GM12878 (cell line): Measurements from ENCODE around the gene CCNG1. TPM values are rescaled to one million over a fixed set of nuclear protein-coding genes. Genes with fewer than 3 reads are reported as not detected.

Experiments used
- ATAC-seq: fragments of 200-7000 bp; cut with Tn5 transposase; 3 replicates; pipeline ENCODE4 v1.9.1; 2020; ENCODE audit warnings: mild to moderate bottlenecking, moderate library complexity
- BruUV-seq: library from RNA; stranded (reverse); fragments of 400-500 nt; replicated peaks from 2 replicates; lab custom pipeline; 2021; lab: Mats Ljungman, UMichigan
- CTCF ChIA-PET: fragments of 300-600 bp; sonication (Branson Sonifier 250); formaldehyde crosslinking; extraction: SDS; loops from one replicate; lab custom pipeline; 2021; ENCODE audit warnings: inconsistent platforms; lab: Yijun Ruan, JAX
- POLR2A ChIA-PET: fragments of 350-600 bp; formaldehyde crosslinking; extraction: SDS; loops from one replicate; lab custom pipeline; 2021; ENCODE audit warnings: inconsistent platforms; lab: Charles Lee
- RAD21 ChIA-PET: fragments of 300-600 bp; sonication (Branson Sonifier 250); formaldehyde crosslinking; loops from one replicate; lab custom pipeline; 2023; ENCODE audit warnings: antibody characterized with exemption; ENCODE audit not compliant: unreplicated experiment; lab: Charles Lee
- SMC1A ChIA-PET: fragments of 300-600 bp; sonication (Branson Sonifier 250); formaldehyde crosslinking; loops from one replicate; lab custom pipeline; 2023; ENCODE audit not compliant: unreplicated experiment, uncharacterized antibody; lab: Charles Lee
- DNase-seq: peaks from one replicate; pipeline ENCODE4 v3.0.0-alpha.2; 2011; ENCODE audit warnings: low read depth, low spot score
- FAIRE-seq: peaks from 3 replicates; lab custom pipeline; 2011; peaks lifted over from hg19 to GRCh38; lab: Jason Lieb, UNC
- H2AFZ ChIP-seq: 2 replicates; pipeline ENCODE4 v1.6.0; 2011; ENCODE audit warnings: low read depth, low read length, control low read depth; ENCODE audit not compliant: control insufficient read depth
- H3K27ac ChIP-seq: 2 replicates; pipeline ENCODE4 v1.5.1; 2011; ENCODE audit warnings: control low read depth; ENCODE audit not compliant: control insufficient read depth, insufficient read depth
- H3K27me3 ChIP-seq, 2 experiments: replicated peaks in 1 of 2; 2 replicates each; pipeline versions ENCODE4 v1.6.0 to v1.6.1; 2011; ENCODE audit warnings: low read length in 1 of 2; ENCODE audit not compliant: control insufficient read depth in 2 of 2, insufficient read depth in 2 of 2
- H3K36me3 ChIP-seq, 2 experiments: 2 replicates each; pipeline ENCODE4 v1.5.1; 2011; ENCODE audit warnings: low read length in 1 of 2; ENCODE audit not compliant: control insufficient read depth in 2 of 2, insufficient read depth in 2 of 2
- H3K4me1 ChIP-seq: 2 replicates; pipeline ENCODE4 v1.6.1; 2011; ENCODE audit warnings: mild to moderate bottlenecking, low read length, moderate library complexity, mixed read lengths; ENCODE audit not compliant: control insufficient read depth, insufficient read depth
- H3K4me2 ChIP-seq: 2 replicates; pipeline ENCODE4 v1.6.0; 2011; ENCODE audit warnings: control low read depth; ENCODE audit not compliant: control insufficient read depth, insufficient read depth
- H3K4me3 ChIP-seq: fragments of 200-600 bp; sonication (generic); 2 replicates; pipeline ENCODE4 v1.5.1; 2016
- H3K79me2 ChIP-seq: 2 replicates; pipeline ENCODE4 v1.6.0; 2011; ENCODE audit warnings: low read length; ENCODE audit not compliant: control insufficient read depth, insufficient read depth
- H3K9ac ChIP-seq: 2 replicates; pipeline ENCODE4 v1.8.0; 2011; ENCODE audit warnings: low read length, control low read depth, mixed read lengths; ENCODE audit not compliant: control insufficient read depth, insufficient read depth
- H3K9me3 ChIP-seq: replicated peaks from 3 replicates; pipeline ENCODE4 v1.5.1; 2011; ENCODE audit warnings: mild to moderate bottlenecking, low read length; ENCODE audit not compliant: control insufficient read depth, insufficient read depth
- H4K20me1 ChIP-seq: 2 replicates; pipeline ENCODE4 v1.6.0; 2011; ENCODE audit not compliant: control insufficient read depth, insufficient read depth
- CEBPB ChIP-seq, 2 experiments: fragments of 150-350 bp in 1 of 2; IDR thresholded peaks; 2 replicates each; pipeline ENCODE4 v1.6.1; 2012 to 2014; ENCODE audit warnings: low read depth in 2 of 2, low read length in 2 of 2, borderline replicate concordance in 1 of 2, inconsistent platforms in 1 of 2
- E2F4 ChIP-seq: IDR thresholded peaks from 2 replicates; pipeline ENCODE4 v1.6.1; 2012; ENCODE audit warnings: low read depth, low read length, improper control_type of control experiment
- EED ChIP-seq: sonication (generic); IDR thresholded peaks from 2 replicates; pipeline ENCODE4 v1.6.1; 2016; ENCODE audit warnings: antibody characterized with exemption, low read depth
- IRF4 ChIP-seq: IDR thresholded peaks from 2 replicates; pipeline ENCODE4 v1.6.1; 2011; ENCODE audit warnings: low read depth, low read length
- JUNB ChIP-seq: IDR thresholded peaks from 2 replicates; pipeline ENCODE4 v1.6.1; 2016; ENCODE audit warnings: antibody characterized with exemption, mild to moderate bottlenecking
- MXI1 ChIP-seq: fragments of 150-350 bp; IDR thresholded peaks from 2 replicates; pipeline ENCODE4 v1.6.1; 2011; ENCODE audit warnings: low read depth, mild to moderate bottlenecking, inconsistent platforms, low read length, improper control_type of control experiment
- SMC3 ChIP-seq: IDR thresholded peaks from 2 replicates; pipeline ENCODE4 v1.6.1; 2011; ENCODE audit warnings: low read length, improper control_type of control experiment, borderline replicate concordance
- TAF1 ChIP-seq: IDR thresholded peaks from 2 replicates; pipeline ENCODE4 v1.6.1; 2011; ENCODE audit warnings: mild to moderate bottlenecking, low read depth, low read length, borderline replicate concordance
- ZBED1 ChIP-seq: IDR thresholded peaks from 2 replicates; pipeline ENCODE4 v1.6.1; 2016; ENCODE audit warnings: borderline replicate concordance
- ZNF24 ChIP-seq: fragments of 450-650 bp; IDR thresholded peaks from 2 replicates; pipeline ENCODE4 v1.6.1; 2017; ENCODE audit warnings: antibody characterized with exemption, mild to moderate bottlenecking
- ZNF687 ChIP-seq: fragments of 450-650 bp; IDR thresholded peaks from 2 replicates; pipeline ENCODE4 v1.6.1; 2017; ENCODE audit warnings: mild to moderate bottlenecking, moderate library complexity
- WGBS: methylation state at CpG from one replicate; pipeline ENCODE4 v1.1.6; 2016; ENCODE audit warnings: low lambda C conversion rate; ENCODE audit not compliant: insufficient replicate concordance, insufficient coverage; ENCODE audit errors: missing lambda C conversion rate; 5-methylcytosine and 5-hydroxymethylcytosine counted together
- in situ Hi-C: fragments of 300-500 bp; cut with MboI; formaldehyde crosslinking; loops from 9 replicates; pipeline ENCODE4 v1.14.3; 2018; ENCODE audit warnings: mixed read lengths
- intact Hi-C: fragments of 100-400 bp; cut with micrococcal nuclease; formaldehyde crosslinking; loops from one replicate; pipeline ENCODE4 v1.14.2; 2022; ENCODE audit not compliant: unreplicated experiment
- polyA plus RNA-seq, 11 experiments: library from polyadenylated mRNA; depleted of rRNA in 4 of 11; unstranded in 6 of 11; stranded (reverse) in 5 of 11; fragments of >200 nt; fragmentation: Nextera tagmentation in 4 of 11; fragmentation: Illumina TruSeq in 1 of 11; extraction: Ambion mirVana in 4 of 11; extraction: Trizol in 1 of 11; gene quantifications; 1 replicate in 1 of 11; 2 replicates in 10 of 11; pipeline versions ENCODE4 v1.2.1 to v1.2.3, GENCODE V29; 2011 to 2016; ENCODE audit warnings: inconsistent platforms in 2 of 11, missing spikeins in 2 of 11, low read depth in 1 of 11
- small RNA-seq: library from RNA; depleted of rRNA; stranded (forward); fragments of <200 nt; gene quantifications from one replicate; pipeline ENCODE3, GENCODE V24; 2014
- total RNA-seq, 4 experiments: library from RNA; depleted of rRNA in 3 of 4; stranded (reverse); fragments of >200 nt in 3 of 4; fragmentation: Illumina TruSeq in 1 of 4; extraction: Trizol in 1 of 4; gene quantifications; 2 replicates each; pipeline versions ENCODE4 v1.2.1 to v1.2.3, GENCODE V29; 2013 to 2021

The CCNG1 gene
- total and polyA plus RNA-seq, 10 of the 15 experiments (the other 5 are each of a cell fraction or from before 2014, with no cell fraction given), result 90.1 to 274 (median 200) TPM

GRCh38 chr5:163489745-163490075 lies 52.3 kb downstream of the CCNG1 start:
- ChIA-PET RAD21 (no interaction called here), CTCF (interaction anchor here (2.3 kb wide), 2 partner anchors 13 to 16 kb away, joined by 10 to 14 read pairs; no protein-coding TSS in a partner anchor)
- Histone ChIP-seq H3K9me3 (no peaks in the 10 kb centered on the region), H3K4me3 (no peak overlapping the region), H3K9ac (no peak overlapping the region), H3K27ac (no peak overlapping the region), H3K27me3 (no peaks in the 10 kb centered on the region)
- 95% methylated on average over 3 of the region's 3 CpGs for WGBS
- no peak for TF ChIP-seq ZBED1
- no peak for TF ChIP-seq IRF4
- no peak for TF ChIP-seq EED
- no peak for TF ChIP-seq CEBPB (IDR thresholded peaks at IDR 0.05; ENCODE audit: borderline replicate concordance in 1 of 2, low read depth in 2 of 2, low read length in 2 of 2)
- TF ChIP-seq TAF1, result no peak
- TF ChIP-seq MXI1, result no peak
- TF ChIP-seq ZNF24, result no peak
- no peak for TF ChIP-seq SMC3
- TF ChIP-seq JUNB, result no peak
- no peak for TF ChIP-seq E2F4
- no peak for TF ChIP-seq ZNF687
- TF ChIP-seq, all 136 proteins: peak for 0
- no peaks in the 10 kb centered on the region for H3K79me2 ChIP-seq
- FAIRE-seq, result no peak
- in situ Hi-C loops (no loop called here), intact Hi-C loops (no loop called here)
- no peak for DNase-seq
- H2AFZ ChIP-seq, result no peak overlapping the region
- peaks cover 0 to 2% of the 10 kb centered on the region in 2 experiments; a peak in 3 of 4 replicates for H3K36me3 ChIP-seq
- BruUV-seq, result no TSS peak
- no peak overlapping the region for H3K4me2 ChIP-seq
- H4K20me1 ChIP-seq, result no peaks in the 10 kb centered on the region
- ChIA-PET SMC1A (interaction anchor here (0.6 to 1.8 kb wide), 3 partner anchors 10 to 354 kb away, joined by 3 to 5 read pairs (median 4); no protein-coding TSS in a partner anchor), POLR2A (interaction anchor here (1.2 to 1.3 kb wide), 2 partner anchors 10 to 16 kb away, joined by 3 to 5 read pairs; no protein-coding TSS in a partner anchor)
- no peaks in the 10 kb centered on the region for H3K4me1 ChIP-seq
- ATAC-seq, result no peak

Small RNA genes lying within 50 kb of the gene (small RNA-seq; reads per million reads assigned to genes)
- gene AC008723.1, result not detected

Other genes starting within 250 kb of the CCNG1 start
- gene NUDCD2, start 22.5 kb downstream of the CCNG1 start, total RNA-seq (2014; rRNA removed), result 23.7 and 24.1 TPM in 2 replicates
- gene NUDCD2, start 22.5 kb downstream of the CCNG1 start, total RNA-seq (2014; rRNA removed; fragmentation: Illumina TruSeq; extraction: Trizol), result 20.7 and 25.3 TPM in 2 replicates
- gene NUDCD2, start 22.5 kb downstream of the CCNG1 start, total RNA-seq (2021), result 50.4 and 53.9 TPM in 2 replicates
- gene NUDCD2, start 22.5 kb downstream of the CCNG1 start, polyA plus RNA-seq (2011; rRNA removed), result 25.0 and 50.1 TPM in 2 replicates
- gene NUDCD2, start 22.5 kb downstream of the CCNG1 start, polyA plus RNA-seq (2014; fragmentation: Illumina TruSeq; extraction: Trizol), result 21.8 and 24.0 TPM in 2 replicates
- gene NUDCD2, start 22.5 kb downstream of the CCNG1 start, polyA plus RNA-seq (2014; fragmentation: Nextera tagmentation; extraction: Ambion mirVana), result 10 to 100 TPM in 1 of 2 experiments, 1 to 10 TPM in 1; 9.1 to 18.1 TPM
- 19.5 and 22.5 TPM in 2 replicates for gene NUDCD2, start 22.5 kb downstream of the CCNG1 start, polyA plus RNA-seq (2014; rRNA removed)
- gene NUDCD2, start 22.5 kb downstream of the CCNG1 start, polyA plus RNA-seq (2016; fragmentation: Nextera tagmentation; extraction: Ambion mirVana), result 100 to 1,000 TPM; 114 to 133 TPM
- 55.2 and 75.9 TPM in 2 replicates for gene HMMR, start 23.0 kb downstream of the CCNG1 start, total RNA-seq (2014; rRNA removed)
- 96.7 and 101 TPM in 2 replicates for gene HMMR, start 23.0 kb downstream of the CCNG1 start, total RNA-seq (2014; rRNA removed; fragmentation: Illumina TruSeq; extraction: Trizol)
- 52.6 and 59.3 TPM in 2 replicates for gene HMMR, start 23.0 kb downstream of the CCNG1 start, total RNA-seq (2021)
- gene HMMR, start 23.0 kb downstream of the CCNG1 start, polyA plus RNA-seq (2011; rRNA removed), result 63.9 and 131 TPM in 2 replicates
- gene HMMR, start 23.0 kb downstream of the CCNG1 start, polyA plus RNA-seq (2014; fragmentation: Illumina TruSeq; extraction: Trizol), result 93.0 and 111 TPM in 2 replicates
- gene HMMR, start 23.0 kb downstream of the CCNG1 start, polyA plus RNA-seq (2014; fragmentation: Nextera tagmentation; extraction: Ambion mirVana), result 10 to 100 TPM; 58.1 to 64.4 TPM
- gene HMMR, start 23.0 kb downstream of the CCNG1 start, polyA plus RNA-seq (2014; rRNA removed), result 36.1 and 44.1 TPM in 2 replicates
- 100 to 1,000 TPM; 117 to 122 TPM for gene HMMR, start 23.0 kb downstream of the CCNG1 start, polyA plus RNA-seq (2016; fragmentation: Nextera tagmentation; extraction: Ambion mirVana)
- gene MAT2B, start 68.0 kb downstream of the CCNG1 start, total RNA-seq (2014; rRNA removed), result 43.2 and 53.3 TPM in 2 replicates
- gene MAT2B, start 68.0 kb downstream of the CCNG1 start, total RNA-seq (2014; rRNA removed; fragmentation: Illumina TruSeq; extraction: Trizol), result 46.4 and 48.5 TPM in 2 replicates
- gene MAT2B, start 68.0 kb downstream of the CCNG1 start, total RNA-seq (2021), result 48.0 and 49.7 TPM in 2 replicates
- 96.8 and 98.5 TPM in 2 replicates for gene MAT2B, start 68.0 kb downstream of the CCNG1 start, polyA plus RNA-seq (2011; rRNA removed)
- 61.9 and 75.9 TPM in 2 replicates for gene MAT2B, start 68.0 kb downstream of the CCNG1 start, polyA plus RNA-seq (2014; fragmentation: Illumina TruSeq; extraction: Trizol)
- gene MAT2B, start 68.0 kb downstream of the CCNG1 start, polyA plus RNA-seq (2014; fragmentation: Nextera tagmentation; extraction: Ambion mirVana), result 10 to 100 TPM; 65.5 to 77.7 TPM
- 37.6 and 46.4 TPM in 2 replicates for gene MAT2B, start 68.0 kb downstream of the CCNG1 start, polyA plus RNA-seq (2014; rRNA removed)
- 100 to 1,000 TPM; 119 to 122 TPM for gene MAT2B, start 68.0 kb downstream of the CCNG1 start, polyA plus RNA-seq (2016; fragmentation: Nextera tagmentation; extraction: Ambion mirVana)